A172 (cell line): ENCODE data around the gene CCDC158. TPM values are rescaled to one million over a fixed set of nuclear protein-coding genes. Genes with fewer than 3 reads are reported as not detected.
"Not testable (repeated sequence)": the region's sequence is repeated elsewhere in the genome, so short reads cannot be mapped to it uniquely, and the experiment has no call there.

Experiments
- DNase-seq: peaks from one replicate; pipeline ENCODE4 v3.0.0-alpha.2; 2015; ENCODE audit warnings: low spot score
- total RNA-seq: library from RNA; depleted of rRNA; stranded (reverse); fragments of >200 nt; shearing (Covaris generic); gene quantifications from 2 replicates; pipeline ENCODE4 v1.2.3, GENCODE V29; 2014; rRNA removed

Gene CCDC158
- not detected in 2 replicates for total RNA-seq

DNA sequence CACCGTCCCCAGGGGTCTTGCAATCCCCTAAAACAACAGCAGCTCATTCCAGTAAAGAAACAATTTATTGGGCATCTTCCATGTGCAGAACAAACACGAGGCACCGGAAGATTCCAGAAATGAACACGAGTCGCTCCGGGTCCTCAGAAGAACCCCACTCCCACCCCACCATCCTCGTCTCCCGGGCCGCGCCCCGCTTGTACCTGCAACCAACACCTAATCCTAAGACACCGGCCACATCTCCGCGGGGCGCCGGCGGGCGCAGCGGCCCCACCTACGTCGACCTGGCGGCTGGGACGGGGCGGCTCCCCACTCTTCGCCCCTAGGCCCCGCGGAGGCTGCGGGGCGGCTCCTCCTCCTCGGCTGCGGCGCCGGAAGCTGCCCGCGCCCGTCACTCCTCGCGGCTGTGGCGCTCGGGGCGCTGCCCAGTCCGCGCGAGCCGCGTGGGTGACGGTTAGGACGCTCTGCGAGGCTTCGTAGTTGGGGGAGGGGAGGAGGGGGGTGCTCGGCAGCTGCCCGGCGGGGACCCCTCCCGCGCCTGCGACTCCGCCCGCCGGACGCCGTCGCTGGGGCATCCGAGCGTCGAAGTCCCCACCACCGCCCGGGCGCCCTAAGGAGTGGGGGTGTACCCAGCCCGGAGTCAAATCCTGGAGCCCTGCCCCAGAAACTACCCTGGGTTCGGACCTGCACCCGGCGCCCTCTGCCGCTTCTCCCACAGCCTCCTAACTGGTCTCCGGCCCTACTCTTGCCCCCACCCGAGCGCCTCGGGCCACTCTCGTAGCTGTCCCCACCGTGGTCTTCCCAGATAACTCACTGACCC lies at the start of gene CCDC158:
Gene CCDC158 (minus strand): TSS at position 380 of the 820 bp plus-strand sequence. CDS start 17,934 bp downstream, outside the sequence.
- DNase-seq: no peak

DNA sequence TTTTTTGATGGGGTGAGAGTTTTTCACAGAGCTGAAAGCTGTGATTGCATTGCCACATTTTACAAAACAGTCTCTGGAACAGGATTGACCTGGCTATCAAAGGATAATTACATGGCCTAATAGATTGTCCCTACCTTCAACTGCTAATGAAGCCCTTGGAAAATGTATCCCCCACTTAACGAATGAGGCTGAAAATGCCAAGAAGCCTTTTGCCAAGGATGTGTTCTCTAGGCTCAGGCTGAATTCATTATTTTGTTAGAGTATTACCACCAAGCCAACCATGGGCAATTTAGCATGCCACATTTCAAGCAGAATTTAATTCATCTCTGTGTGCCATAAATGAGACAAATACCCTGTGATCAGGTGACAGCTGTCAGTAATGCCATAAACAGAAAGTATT lies 49.6 kb upstream of the CCDC158 start:
- DNase-seq: no peak

DNA sequence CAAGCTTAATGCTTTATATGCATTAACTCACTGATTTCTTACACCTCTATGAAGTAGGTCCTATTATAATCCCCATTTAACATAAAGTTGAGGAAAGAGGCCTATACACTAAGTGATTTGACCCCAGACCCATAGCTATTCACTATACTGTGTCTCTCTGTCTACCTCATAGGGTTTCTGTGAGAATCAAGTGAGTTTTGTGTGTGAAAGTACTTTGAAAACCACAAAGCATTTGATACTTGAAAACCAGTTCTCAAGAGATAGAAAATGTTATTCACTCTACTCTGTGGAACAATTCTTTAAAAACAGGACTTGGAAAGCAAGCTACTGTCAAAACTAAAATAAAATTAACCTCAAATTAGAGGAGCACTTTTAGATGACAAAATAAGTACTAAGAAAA lies 49.1 kb upstream of the CCDC158 start:
- no peak for DNase-seq

GRCh38 chr4:76463568-76463967 lies 42.6 kb upstream of the CCDC158 start:
- DNase-seq: no peak

GRCh38 chr4:76459291-76459723 lies 38.4 kb upstream of the CCDC158 start:
- peak; percentile 75 for DNase-seq

- peak; percentile 23 for DNase-seq
Measured at GRCh38 chr4:76458825-76459224, 37.9 kb upstream of the CCDC158 start.

- DNase-seq: no peak
Measured at GRCh38 chr4:76458297-76458696, 37.4 kb upstream of the CCDC158 start.

GRCh38 chr4:76457885-76458284 lies 36.9 kb upstream of the CCDC158 start:
- peak; percentile 38 for DNase-seq

- DNase-seq: not testable (repeated sequence)
Measured at GRCh38 chr4:76454073-76454472, 33.1 kb upstream of the CCDC158 start.

GRCh38 chr4:76453232-76453631 lies 32.3 kb upstream of the CCDC158 start:
- DNase-seq: no peak

- no peak for DNase-seq
Measured at GRCh38 chr4:76449833-76450232, 28.9 kb upstream of the CCDC158 start.

- DNase-seq: no peak
Measured at GRCh38 chr4:76449362-76449767, 28.4 kb upstream of the CCDC158 start.

- no peak for DNase-seq
Measured at GRCh38 chr4:76448211-76448610, 27.3 kb upstream of the CCDC158 start.

- no peak for DNase-seq
Measured at GRCh38 chr4:76447393-76447851, 26.5 kb upstream of the CCDC158 start.

DNA sequence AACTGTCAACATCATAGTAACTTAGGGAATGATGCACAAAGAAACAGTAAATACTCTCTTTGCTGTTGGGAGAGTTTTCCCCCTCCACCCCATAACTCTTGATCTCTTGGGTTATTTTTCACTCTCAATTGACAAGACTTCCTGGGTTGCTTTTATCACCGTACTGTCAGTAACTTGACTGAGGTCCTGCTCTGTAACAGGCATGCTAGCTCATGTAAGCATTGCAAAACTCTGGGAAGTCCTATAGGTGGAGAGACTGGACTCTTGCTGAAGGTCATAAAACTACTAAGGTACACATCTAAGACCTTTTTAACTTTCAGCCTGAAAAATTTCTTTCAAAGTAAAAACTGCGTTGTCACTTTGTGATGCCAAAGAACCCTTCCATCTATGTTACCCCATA lies 25.0 kb upstream of the CCDC158 start:
- no peak for DNase-seq

DNA sequence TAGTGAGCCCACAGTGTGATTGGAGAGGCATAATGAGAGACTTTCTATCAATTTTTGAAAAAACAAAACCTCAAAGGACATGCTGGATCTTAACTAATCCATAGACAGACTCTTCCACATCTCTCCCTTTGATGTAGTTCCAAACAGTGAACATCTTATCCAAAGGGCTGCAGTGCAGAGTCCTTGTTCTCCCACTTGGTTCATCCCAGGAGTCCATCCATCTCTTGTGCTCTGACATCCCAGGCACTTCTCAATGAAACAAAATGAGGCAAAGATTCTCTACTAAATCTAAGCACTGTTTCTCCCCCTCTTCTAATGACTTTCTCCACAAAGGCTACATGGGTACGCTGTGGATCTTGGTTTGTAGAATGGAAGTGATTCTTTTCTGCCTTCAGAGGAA lies 22.4 kb upstream of the CCDC158 start:
- no peak for DNase-seq

DNA sequence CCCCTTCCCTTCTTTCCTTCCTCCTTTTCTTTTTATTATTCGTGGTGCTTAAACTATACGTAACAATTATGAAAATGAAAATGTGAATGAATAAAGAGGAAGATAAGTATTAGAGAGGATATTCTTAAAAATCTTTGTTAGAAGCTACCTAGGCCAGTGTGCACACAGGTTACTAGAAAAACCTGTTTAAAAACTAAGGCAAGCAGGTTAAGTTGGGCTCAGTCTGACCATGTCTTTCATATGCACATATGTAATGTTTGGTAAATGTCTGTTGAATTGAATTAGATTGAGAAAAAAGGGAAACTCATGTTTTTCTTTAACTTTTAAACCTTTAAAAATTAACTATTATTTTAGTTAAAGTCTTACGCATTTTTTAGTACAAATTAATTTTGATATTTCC lies 21.9 kb upstream of the CCDC158 start:
- DNase-seq: no peak

DNA sequence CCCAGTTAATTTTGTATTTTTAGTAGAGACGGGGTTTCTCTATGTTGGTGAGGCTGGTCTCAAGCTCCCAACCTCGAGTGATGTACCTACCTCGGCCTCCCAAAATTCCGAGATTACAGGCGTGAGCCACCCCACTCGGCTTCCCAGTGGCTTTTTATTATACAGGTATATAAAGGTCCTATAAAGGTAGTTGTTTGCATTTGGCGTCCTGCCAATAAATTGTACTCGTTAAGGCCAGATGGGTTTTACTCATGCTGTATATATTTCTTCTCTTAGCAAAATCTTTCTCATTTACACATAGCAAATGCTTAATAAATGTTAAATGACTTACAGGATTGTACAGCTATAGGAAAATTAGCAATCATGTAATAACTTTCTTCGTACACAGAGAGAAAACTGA lies 20.9 kb upstream of the CCDC158 start:
- DNase-seq: no peak

DNA sequence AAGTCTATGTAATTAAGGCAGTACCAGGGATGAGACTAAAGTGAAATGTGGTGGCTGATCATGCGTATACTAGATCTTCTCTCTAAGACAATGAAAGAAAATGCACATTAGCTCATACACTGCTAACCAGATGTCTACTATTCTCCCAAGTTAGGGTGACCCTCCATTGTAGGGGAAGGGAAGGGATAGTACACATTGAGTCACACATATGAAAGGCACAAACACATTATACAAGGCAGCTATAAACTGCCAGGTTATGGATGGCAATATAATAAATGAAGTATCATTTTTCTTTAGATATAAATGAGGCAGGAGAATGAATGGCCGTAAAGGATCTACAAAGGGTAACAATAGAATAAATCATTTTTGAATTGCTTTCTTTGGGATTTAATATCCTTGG lies 18.6 kb upstream of the CCDC158 start:
- no peak for DNase-seq

DNA sequence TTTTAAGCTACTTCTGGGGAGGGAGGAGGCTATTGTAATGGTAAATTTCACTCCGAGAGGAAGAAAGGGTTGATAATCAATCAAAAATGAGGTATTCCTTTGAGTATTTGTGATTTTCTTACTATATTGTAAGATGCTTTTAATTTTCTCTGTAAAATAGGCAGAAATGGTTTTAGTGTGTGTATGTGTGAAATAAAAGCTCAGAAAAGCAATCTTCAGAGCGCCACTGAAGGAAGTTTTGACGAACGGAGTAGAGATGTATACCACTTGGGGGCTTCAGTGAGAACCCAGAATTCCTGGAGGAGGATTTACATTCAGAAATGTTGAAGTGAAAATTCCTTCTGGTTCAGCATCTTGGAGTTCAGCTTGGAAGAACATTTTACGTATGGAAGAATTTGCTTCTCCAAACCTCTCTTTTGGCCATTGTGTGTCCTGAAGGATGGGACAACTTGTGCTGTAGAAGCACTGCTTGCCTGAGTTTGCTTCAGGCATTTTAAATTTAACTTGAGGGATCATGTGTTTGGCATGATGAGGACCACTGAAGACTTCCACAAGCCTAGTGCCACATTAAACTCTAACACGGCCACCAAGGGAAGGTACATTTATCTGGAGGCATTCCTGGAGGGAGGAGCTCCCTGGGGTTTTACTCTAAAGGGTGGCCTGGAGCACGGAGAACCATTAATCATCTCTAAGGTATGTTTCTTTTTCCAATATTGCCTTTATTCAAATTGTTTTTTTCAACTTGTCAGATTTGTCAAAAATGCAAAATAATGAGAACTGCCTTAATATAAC lies 14.8 kb upstream of the CCDC158 start:
- DNase-seq: peak; percentile 1

DNA sequence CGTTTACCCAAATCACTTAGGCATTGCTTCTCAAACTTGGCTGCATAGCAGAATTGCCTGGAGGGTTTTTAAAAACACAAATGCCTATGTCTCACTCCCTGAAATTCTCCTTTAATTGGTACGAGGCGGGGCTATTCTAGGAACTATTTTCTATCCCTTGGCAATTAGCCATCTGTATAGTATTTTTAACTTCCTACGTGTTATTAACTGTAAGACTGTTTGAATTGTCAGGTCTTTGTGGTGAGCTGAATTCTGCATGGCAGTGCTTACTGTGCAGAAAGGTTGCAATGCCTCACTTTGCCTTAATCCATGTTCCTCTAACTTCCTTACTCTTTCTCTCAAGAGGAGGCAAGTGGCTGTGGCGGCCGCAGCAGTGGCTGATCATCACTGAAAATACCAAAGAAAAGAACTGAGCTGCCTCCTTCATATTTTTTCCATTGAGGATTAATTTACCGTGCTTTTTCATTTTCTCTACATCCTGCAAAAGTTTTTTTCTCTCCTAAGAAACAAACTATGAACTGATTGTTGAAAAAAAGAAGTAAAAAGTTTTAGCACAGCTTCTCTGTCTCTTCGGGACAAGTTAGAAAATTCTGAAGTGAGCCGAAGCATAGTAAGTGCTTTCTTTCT lies 14.1 kb upstream of the CCDC158 start, which contains the start of gene SHROOM3:
Gene SHROOM3 (plus strand): TSS at position 329 of the 627 bp plus-strand sequence. CDS start 824 bp downstream, outside the sequence.
- DNase-seq: peak; percentile 24
